GM12864 (cell line): ENCODE results near the gene PTPN14.

ENCODE experiments used
- DNase-seq: peaks from one replicate; pipeline ENCODE4 v3.0.0-alpha.2; 2011; ENCODE audit warnings: low read depth
- H3K4me3 ChIP-seq: 2 replicates; pipeline ENCODE4 v1.5.1; 2011; ENCODE audit warnings: mild to moderate bottlenecking, low read depth, low read length, control low read depth
- CTCF ChIP-seq: IDR thresholded peaks from 2 replicates; pipeline ENCODE4 v1.5.1; 2011; ENCODE audit warnings: low read depth, mild to moderate bottlenecking, moderate library complexity, low read length, control low read depth, inconsistent platforms; ENCODE audit errors: missing control alignments

Gene PTPN14

GRCh38 chr1:214447557-214447871 is 103.9 kb downstream of the PTPN14 start:
- TF ChIP-seq CTCF: no peak
- no peak for DNase-seq
- H3K4me3 ChIP-seq: no peak overlapping the region

GRCh38 chr1:214446772-214447556 is 104.4 kb downstream of the PTPN14 start:
- DNase-seq: no peak

GRCh38 chr1:214445831-214446614 is 105.4 kb downstream of the PTPN14 start:
- no peak for TF ChIP-seq CTCF
- no peak overlapping the region for H3K4me3 ChIP-seq
- no peak for DNase-seq

More at GRCh38 chr1:214446772-214447556, 104.4 kb downstream of the PTPN14 start:
- H3K4me3 ChIP-seq: no peak overlapping the region
- TF ChIP-seq CTCF: no peak

- no peak for DNase-seq
- H3K4me3 ChIP-seq: no peak overlapping the region
- TF ChIP-seq CTCF: no peak
These were observed 106.2 kb downstream of the PTPN14 start for GRCh38 chr1:214445199-214445598.

- TF ChIP-seq CTCF: no peak
- no peak for DNase-seq
- no peak overlapping the region for H3K4me3 ChIP-seq
These were observed 107.0 kb downstream of the PTPN14 start for GRCh38 chr1:214444182-214444939.

- TF ChIP-seq CTCF: no peak
- H3K4me3 ChIP-seq: no peak overlapping the region
- no peak for DNase-seq
These were observed 110.3 kb downstream of the PTPN14 start for GRCh38 chr1:214441119-214441518.
